Bronchial smooth muscle cell (primary cell): Measurements from ENCODE around the gene EMP2. TPM values are rescaled to one million over a fixed set of nuclear protein-coding genes. Genes with fewer than 3 reads are reported as not detected.

Experiments used
- total RNA-seq: library from RNA; depleted of rRNA; stranded (reverse); fragments of >200 nt; gene quantifications from 2 replicates; pipeline ENCODE4 v1.2.1, GENCODE V29; 2014

Gene EMP2
- 19.1 and 19.7 TPM in 2 replicates for total RNA-seq

DNA sequence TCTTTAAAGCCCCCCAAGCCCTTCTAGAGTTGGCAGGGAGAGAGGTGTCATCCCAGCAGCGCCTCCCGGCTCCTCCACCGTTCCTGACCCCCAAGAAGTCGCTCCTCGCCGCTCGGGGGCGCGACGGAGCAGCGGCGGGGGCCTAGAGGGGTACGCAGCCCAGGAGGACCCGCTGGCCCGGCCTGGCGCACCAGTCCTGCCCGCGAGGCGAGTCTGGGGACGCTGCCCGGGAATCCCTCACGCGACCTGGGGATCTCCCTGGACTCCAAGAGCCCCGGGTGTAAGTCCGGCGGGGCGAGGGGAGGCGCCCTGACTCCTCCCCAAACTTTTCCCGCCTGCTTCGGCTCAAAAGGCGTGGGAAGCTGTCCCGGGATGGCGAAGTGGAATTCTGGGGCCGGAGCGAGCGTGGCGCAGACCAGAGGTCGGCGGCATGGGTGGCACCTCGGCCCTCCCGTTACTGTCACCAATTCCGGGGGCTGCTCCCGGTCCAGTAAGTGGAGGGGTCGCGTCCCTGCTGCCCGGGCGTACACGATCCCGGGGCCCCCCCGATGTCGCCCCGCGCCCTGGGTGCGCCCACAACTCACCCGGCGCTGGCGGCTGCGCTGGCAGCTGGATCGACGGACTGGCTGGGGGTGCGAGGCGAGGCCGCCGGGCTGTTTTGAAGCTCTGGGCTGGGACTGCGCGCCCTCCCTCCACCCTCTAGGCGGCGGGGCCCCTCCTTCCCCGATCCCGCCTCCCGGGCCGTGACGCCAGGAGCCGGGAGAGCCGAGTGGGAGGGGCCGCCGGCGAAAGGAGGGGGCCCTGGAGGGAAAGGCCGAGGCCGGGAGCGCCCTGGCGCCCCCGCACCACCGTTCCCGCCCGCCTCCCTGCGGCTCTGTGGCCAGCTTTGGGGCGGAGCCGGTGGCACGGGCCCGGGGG lies at the start of gene EMP2:
TSS of gene EMP2 (minus strand) at position 634 of the 918 bp plus-strand sequence. CDS start 32,981 bp downstream, outside the sequence.

Other genes with a start within 250 kb of the EMP2 start
- 0.79 TPM in 1 of 2 replicates, not detected in the other for gene ATF7IP2, start 194.5 kb downstream of the EMP2 start, total RNA-seq
- 0.34 TPM in 1 of 2 replicates, not detected in the other for gene TEKT5, start 114.3 kb upstream of the EMP2 start, total RNA-seq
- gene NUBP1, start 163.2 kb upstream of the EMP2 start, total RNA-seq, result 17.5 and 22.3 TPM in 2 replicates
- gene TVP23A, start 238.2 kb upstream of the EMP2 start, total RNA-seq, result not detected in 2 replicates